ENCODE data around the gene AKR7A3.

AKR7A3 gene

DNA sequence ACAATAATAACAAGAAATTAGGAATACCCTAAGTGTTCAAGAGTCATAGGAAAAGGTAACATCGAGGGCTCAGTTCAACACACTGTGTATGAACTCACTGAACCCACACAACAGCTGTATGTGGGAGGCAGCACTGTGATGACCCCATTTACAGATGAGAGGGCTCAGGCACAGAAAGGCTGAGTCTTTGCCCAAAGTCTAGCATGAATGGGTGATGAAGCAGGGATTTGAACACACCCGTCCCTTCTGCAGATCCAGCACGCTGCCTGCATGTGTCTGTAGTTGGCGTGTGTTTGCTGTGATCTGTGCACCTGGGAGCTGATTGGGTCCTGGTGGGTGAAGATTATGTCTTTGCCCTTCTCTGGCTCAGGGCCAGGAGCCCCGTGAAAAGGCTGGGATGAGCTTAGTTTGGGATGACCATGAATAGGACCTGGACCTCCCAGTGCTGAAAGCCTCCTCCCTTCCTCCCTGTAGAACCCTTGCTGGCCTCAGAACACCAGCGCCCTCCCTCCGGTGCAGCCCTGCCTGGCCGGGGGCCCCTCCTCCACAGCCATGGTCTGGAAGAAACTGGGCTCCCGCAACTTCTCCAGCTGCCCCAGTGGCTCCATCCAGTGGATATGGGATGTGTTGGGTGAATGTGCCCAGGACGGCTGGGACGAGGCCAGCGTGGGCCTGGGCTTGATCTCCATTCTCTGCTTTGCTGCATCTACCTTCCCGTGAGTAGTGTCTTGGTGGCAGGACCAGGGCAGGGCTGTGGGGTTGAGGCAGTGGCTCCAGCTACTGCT is 28.7 kb upstream of the AKR7A3 start:
- H3K79me2 ChIP-seq (ENCODE audit: insufficient read depth, low read length): peaks cover 21% of the 10 kb centered on the region

GRCh38 chr1:19315378-19316198 is 27.0 kb upstream of the AKR7A3 start:
- peaks cover 7% of the 10 kb centered on the region for H4K20me1 ChIP-seq (ENCODE audit: insufficient read depth, low read length, poor library complexity, severe bottlenecking)
- TF ChIP-seq, protein P1, sequence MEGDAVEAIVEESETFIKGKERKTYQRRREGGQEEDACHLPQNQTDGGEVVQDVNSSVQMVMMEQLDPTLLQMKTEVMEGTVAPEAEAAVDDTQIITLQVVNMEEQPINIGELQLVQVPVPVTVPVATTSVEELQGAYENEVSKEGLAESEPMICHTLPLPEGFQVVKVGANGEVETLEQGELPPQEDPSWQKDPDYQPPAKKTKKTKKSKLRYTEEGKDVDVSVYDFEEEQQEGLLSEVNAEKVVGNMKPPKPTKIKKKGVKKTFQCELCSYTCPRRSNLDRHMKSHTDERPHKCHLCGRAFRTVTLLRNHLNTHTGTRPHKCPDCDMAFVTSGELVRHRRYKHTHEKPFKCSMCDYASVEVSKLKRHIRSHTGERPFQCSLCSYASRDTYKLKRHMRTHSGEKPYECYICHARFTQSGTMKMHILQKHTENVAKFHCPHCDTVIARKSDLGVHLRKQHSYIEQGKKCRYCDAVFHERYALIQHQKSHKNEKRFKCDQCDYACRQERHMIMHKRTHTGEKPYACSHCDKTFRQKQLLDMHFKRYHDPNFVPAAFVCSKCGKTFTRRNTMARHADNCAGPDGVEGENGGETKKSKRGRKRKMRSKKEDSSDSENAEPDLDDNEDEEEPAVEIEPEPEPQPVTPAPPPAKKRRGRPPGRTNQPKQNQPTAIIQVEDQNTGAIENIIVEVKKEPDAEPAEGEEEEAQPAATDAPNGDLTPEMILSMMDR (conservative IDR thresholded peaks at IDR 0.05; ENCODE audit: low read length): no peak
- TF ChIP-seq EZH2phosphoT487 (IDR thresholded peaks at IDR 0.05; ENCODE audit: borderline replicate concordance): no peak

More for the DNA sequence above, 28.7 kb upstream of the AKR7A3 start:
- Histone ChIP-seq H3K36me3 (ENCODE audit: insufficient read depth, low read length) (no peaks in the 10 kb centered on the region), H3K9ac (ENCODE audit: low read depth, low read length, poor library complexity, severe bottlenecking) (no peak overlapping the region), H3K27me3 (ENCODE audit: insufficient read depth, low read length, poor library complexity, severe bottlenecking) (no peaks in the 10 kb centered on the region), H3F3A (ENCODE audit: low read depth) (no peaks in the 10 kb centered on the region), H3K4me1 (ENCODE audit: insufficient read depth, low read length, poor library complexity, severe bottlenecking) (peaks cover 47% of the 10 kb centered on the region), H2AFZ (ENCODE audit: low read length) (no peak overlapping the region), H4K20me1 (ENCODE audit: insufficient read depth, low read length, poor library complexity, severe bottlenecking) (no peaks in the 10 kb centered on the region), H3K9me3 (ENCODE audit: insufficient read depth, low read depth, low read length) (no peaks in the 10 kb centered on the region), H3K9me2 (replicated peaks; ENCODE audit: low read depth, low read length) (no peaks in the 10 kb centered on the region), H3K4me3 (ENCODE audit: low read length, poor library complexity, severe bottlenecking) (no peak overlapping the region), H3K4me2 (ENCODE audit: low read depth, low read length, poor library complexity, severe bottlenecking) (no peak overlapping the region)
- TF ChIP-seq, protein P1 (conservative IDR thresholded peaks at IDR 0.05; ENCODE audit: low read length): no peak
- no peak for TF ChIP-seq EZH2phosphoT487 (IDR thresholded peaks at IDR 0.05; ENCODE audit: borderline replicate concordance)

GRCh38 chr1:19313961-19314882 is 25.7 kb upstream of the AKR7A3 start:
- peak overlapping the region; percentile 89 for H3K4me2 ChIP-seq (ENCODE audit: low read depth, low read length, poor library complexity, severe bottlenecking)
- no peak for TF ChIP-seq EZH2phosphoT487 (IDR thresholded peaks at IDR 0.05; ENCODE audit: borderline replicate concordance)
- TF ChIP-seq, protein P1 (conservative IDR thresholded peaks at IDR 0.05; ENCODE audit: low read length): no peak

More at GRCh38 chr1:19315378-19316198, 27.0 kb upstream of the AKR7A3 start:
- Histone ChIP-seq H3K4me1 (ENCODE audit: insufficient read depth, low read length, poor library complexity, severe bottlenecking) (peaks cover 57% of the 10 kb centered on the region), H3K27me3 (ENCODE audit: insufficient read depth, low read length, poor library complexity, severe bottlenecking) (no peaks in the 10 kb centered on the region), H3K36me3 (ENCODE audit: insufficient read depth, low read length) (no peaks in the 10 kb centered on the region), H3K9me2 (replicated peaks; ENCODE audit: low read depth, low read length) (no peaks in the 10 kb centered on the region), H3K9ac (ENCODE audit: low read depth, low read length, poor library complexity, severe bottlenecking) (peak overlapping the region; percentile 90), H3F3A (ENCODE audit: low read depth) (no peaks in the 10 kb centered on the region), H3K4me3 (ENCODE audit: low read length, poor library complexity, severe bottlenecking) (peak overlapping the region; percentile 98), H3K79me2 (ENCODE audit: insufficient read depth, low read length) (peaks cover 37% of the 10 kb centered on the region), H3K4me2 (ENCODE audit: low read depth, low read length, poor library complexity, severe bottlenecking) (peak overlapping the region; percentile 89), H2AFZ (ENCODE audit: low read length) (no peak overlapping the region), H3K9me3 (ENCODE audit: insufficient read depth, low read depth, low read length) (no peaks in the 10 kb centered on the region)

More at GRCh38 chr1:19313961-19314882, 25.7 kb upstream of the AKR7A3 start:
- Histone ChIP-seq H3K27me3 (ENCODE audit: insufficient read depth, low read length, poor library complexity, severe bottlenecking) (no peaks in the 10 kb centered on the region), H3K9ac (ENCODE audit: low read depth, low read length, poor library complexity, severe bottlenecking) (peak overlapping the region; percentile 90), H3F3A (ENCODE audit: low read depth) (no peaks in the 10 kb centered on the region), H3K4me3 (ENCODE audit: low read length, poor library complexity, severe bottlenecking) (peak overlapping the region; percentile 98), H3K79me2 (ENCODE audit: insufficient read depth, low read length) (peaks cover 47% of the 10 kb centered on the region), H3K9me2 (replicated peaks; ENCODE audit: low read depth, low read length) (no peaks in the 10 kb centered on the region), H3K9me3 (ENCODE audit: insufficient read depth, low read depth, low read length) (no peaks in the 10 kb centered on the region), H3K4me1 (ENCODE audit: insufficient read depth, low read length, poor library complexity, severe bottlenecking) (peaks cover 57% of the 10 kb centered on the region), H3K36me3 (ENCODE audit: insufficient read depth, low read length) (no peaks in the 10 kb centered on the region), H2AFZ (ENCODE audit: low read length) (no peak overlapping the region), H4K20me1 (ENCODE audit: insufficient read depth, low read length, poor library complexity, severe bottlenecking) (peaks cover 7% of the 10 kb centered on the region)
